HCEC 1CT (cell line): Measurements from ENCODE around the gene TAB2.
"Not testable (repeated sequence)": the region's sequence is repeated elsewhere in the genome, so short reads cannot be mapped to it uniquely, and the experiment has no call there.

Experiments used
- DNase-seq: peaks from one replicate; pipeline ENCODE4 v3.0.0-alpha.2; 2017

TAB2 gene

DNA sequence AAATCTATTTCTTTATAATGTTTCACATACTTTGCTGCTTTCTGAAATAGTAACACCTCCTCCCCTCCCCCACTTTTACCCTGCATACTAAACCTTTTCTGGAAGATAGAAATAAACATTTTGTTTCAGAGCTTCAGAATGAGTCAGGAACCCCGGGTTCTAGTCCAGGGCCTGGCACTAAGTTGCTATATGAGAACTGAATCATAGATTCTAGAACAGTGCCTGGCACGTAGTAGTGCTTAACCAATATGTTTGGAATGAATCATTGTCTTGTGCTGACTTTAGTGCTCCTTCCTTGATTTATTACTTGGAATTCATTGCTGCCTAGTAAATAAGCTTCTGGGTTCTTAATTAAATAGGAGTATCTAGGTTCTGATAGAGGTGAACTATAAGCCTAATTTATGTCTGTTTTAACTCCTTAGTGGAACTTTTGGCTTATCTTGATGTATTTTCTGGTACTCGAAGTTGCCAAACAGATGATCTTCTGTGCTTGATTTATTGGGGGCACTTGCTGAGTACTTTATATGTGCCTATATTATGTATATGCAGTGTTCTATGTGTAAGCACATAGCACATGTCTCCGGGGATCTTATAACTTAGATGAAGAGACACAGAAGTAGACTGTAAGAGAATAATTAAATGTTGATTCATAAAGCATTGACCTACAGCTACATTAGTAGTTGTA is 18.6 kb downstream of the TAB2 start:
- DNase-seq, result peak; percentile 90

DNA sequence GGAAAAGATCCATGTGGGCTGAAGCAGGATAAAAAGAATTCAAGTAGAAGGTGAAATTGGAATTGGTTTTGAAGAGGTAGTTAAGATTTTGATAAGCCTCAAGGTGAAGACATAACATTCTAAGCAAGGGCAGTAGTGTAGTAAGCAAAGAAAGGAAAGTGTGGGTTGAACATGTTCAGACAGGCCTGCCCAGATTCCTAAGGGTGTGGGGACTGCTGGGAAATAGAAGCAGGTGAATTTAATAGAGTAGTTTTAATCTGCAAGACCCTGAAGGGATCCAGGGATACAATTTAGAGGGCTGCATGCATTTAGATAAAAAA is 19.1 kb downstream of the TAB2 start:
- DNase-seq, result no peak

DNA sequence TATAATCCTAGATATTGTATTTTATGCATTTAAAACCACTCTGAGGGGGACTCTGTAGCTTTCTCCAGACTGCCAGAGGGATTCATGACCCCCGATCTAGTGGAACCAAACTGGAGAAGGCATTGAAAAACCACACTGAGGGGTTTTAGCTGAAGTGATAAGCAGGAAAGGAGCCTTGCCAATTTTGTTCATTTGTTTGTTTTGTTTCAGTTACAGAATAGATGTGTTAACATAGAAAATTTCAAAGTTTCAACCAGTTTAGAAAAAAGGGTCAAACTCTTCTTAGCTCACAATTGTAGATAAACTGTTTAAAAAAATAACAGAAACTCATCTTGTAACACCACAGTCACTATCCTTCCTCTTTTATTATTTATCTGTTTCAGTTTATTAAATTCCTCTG is 19.8 kb downstream of the TAB2 start:
- no peak for DNase-seq

DNA sequence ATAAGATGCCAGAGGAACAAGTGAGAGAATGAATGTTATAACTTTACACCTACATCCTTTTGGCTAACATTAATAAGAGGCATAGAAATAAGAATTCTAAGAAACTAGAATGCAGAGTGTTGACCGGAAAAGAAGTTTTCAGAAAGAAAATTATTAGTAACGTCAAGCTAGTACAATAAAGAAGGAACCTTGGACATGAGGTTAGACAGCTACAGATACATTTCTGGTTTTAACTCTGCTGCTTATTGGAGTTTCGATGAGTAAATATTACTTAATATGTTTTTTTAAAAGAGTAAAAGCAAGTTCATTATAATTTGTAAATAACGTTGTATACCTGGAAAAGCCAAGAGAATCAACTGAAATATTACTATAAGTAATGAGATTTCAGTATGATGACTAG is 22.7 kb downstream of the TAB2 start:
- DNase-seq, result no peak

DNA sequence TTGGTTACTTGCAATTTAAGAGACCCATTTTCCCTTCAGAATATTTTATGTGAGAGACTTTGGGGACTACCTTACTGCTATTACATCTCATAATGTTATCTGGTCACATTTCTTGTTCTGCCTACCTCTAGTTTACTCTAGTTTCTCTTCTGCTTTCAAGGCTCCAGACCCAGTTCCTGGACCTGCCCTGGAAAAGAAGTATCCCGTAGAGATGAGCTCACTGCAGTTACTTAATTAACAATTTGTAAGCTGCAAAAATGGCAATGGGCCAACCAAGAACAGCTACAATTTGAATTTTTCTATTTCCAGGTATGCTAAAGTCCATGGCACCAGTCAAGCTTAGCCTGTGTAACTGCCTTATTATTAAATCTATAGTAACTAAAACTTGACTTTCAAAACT is 25.0 kb downstream of the TAB2 start:
- DNase-seq, result no peak

DNA sequence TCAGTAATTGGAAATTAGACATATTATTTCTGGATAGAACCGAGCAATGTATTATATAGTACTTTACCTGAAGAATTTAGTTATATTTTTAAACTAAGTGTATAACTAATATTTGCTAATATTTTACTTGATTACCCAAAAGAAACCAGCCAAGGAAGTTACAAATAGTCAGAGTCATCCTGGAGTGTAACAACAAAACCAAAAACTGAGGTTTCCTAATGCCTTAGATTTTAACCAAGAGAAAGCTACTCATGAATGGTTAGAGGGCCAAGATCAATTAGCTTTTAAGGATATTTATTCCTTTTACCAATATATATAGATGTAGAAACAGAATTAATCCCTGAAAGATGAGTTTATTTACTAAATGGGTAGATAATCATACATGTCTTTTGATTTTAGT is 26.0 kb downstream of the TAB2 start:
- no peak for DNase-seq

DNA sequence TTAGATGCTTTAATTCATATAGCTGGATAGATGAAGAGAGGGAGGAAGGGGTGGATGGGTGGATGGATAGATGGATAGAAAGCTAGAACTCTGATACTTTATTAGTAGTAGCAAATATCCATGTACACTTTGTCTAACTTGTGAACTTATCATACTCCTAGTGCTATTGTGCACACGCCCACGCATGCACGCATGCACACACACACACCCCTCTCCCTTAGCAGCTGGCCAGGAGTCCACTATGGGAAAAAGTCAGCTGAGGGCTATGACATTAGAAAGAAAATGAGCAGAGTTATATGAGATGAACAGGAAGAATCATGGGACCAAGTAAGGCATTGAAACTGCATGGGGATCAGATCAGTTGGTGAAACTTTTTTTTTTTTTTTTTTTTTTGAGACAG is 28.6 kb downstream of the TAB2 start:
- no peak for DNase-seq

DNA sequence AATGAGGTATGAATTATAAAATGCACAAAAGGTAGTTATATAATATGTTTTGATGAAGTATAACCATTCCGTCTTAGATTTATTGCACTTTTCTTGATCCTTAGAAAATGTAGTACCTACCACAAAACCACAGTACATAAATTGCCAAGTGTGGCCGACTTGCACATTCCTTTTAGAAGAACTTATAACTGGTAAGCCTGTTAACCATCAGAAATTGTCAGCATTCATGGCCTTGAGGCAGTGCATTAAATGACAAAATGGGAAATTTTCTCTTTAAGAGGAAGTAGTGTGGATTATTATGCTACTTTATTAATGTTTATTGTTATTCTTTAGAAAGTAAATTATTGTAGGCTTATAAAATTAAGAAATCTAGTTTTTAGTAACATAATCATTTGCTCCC is 29.6 kb downstream of the TAB2 start:
- no peak for DNase-seq

DNA sequence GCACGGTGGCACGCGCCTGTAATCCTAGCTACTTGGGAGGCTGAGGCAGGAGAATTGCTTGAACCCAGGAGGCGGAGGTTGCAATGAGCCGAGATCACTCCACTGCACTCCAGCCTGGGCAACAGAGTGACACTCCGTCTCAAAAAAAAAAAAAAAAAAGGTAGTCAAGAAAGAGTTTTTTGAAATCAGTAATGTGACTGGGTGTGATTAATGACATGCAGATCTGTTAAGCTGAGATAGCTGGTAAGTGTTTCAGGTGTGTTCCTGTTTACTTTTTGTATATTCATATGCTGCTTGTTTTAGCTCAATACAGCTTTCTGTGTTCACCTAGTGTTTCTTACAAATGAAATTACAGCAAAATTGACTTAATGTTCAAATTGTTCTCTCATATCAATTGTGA is 31.8 kb downstream of the TAB2 start:
- not testable (repeated sequence) for DNase-seq

DNA sequence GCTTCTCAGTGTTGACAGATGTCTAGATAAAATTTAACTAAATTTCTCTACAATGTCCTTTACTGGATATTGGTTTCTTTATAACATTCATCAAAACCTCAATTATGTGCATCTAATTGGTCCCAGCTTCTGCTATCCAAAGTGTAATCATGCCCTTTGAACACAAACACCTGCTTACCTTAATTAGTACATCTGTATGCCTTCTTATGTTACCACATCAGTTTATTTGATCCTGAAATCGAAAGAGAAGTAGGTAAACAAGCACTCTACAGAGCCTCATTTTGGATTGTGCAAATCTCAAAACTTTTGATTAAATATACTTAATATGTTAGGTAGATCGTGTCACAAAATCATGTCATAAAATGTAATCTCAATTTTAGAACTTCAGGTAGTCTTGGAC is 36.5 kb downstream of the TAB2 start:
- DNase-seq, result no peak

DNA sequence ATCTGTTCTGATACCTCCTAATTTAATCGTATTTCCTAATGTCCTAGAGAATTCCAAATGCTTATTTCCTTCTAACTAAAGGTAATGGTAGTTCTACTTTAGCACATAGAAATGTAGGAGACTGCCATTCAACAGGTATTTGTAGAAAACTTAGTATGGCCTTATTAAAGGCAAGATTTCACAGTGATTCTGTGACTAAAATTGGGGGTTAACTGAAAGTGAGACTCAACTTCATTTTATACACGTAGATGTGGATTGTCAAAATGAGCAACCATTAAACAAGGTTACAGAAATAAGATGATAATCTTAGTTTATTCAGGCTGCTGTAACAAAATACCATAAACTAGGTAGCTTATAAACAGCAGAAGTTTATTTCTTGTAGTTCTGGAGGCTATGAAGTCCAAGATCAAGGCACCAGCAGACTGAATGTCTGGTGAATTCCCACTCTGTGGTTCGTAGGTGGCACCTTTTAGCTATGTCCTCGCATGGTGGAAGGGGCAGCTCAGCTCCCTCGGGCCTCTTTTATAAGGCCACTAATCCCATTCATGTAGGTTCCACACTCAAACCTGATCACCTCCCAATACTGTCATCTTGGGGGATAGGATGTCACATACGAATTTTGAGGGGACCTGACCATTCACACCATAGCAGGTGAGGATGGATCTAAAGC is 38.7 kb downstream of the TAB2 start:
- no peak for DNase-seq

DNA sequence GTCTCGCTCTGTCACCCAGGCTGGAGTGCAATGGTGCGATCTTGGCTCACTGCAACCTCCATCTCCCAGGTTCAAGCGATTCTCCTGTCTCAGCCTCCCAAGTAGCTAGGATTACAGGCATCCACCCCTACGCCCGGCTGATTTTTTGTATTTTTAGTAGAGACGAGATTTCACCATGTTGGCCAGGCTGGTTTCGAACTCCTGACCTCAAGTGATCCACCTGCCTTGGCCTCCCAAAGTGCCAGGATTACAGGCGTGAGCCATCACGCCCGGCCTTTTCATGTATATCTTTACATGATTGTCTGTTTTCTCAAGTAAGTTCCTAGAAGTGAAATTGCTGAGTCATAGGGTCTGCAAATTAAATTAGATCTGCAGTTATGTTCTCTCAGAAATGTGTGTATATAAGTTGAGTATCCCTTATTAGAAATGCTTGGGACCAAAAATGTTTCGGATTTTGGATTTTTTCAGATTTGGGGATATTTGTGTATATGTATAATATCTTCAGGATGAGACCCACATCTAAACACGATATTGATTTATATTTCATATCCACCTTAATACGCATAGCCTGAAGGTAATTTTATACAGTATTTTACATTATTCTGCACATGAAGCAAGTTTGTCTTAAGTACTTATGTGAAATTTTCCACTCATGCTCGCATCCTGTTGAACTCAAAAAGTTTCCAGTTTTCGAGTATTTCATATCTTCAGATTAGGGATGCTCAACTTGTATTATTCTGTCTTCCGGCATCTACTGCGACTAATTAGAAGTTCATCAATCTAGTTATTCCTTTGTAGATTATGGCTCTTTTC is 40.4 kb downstream of the TAB2 start:
- DNase-seq, result no peak

DNA sequence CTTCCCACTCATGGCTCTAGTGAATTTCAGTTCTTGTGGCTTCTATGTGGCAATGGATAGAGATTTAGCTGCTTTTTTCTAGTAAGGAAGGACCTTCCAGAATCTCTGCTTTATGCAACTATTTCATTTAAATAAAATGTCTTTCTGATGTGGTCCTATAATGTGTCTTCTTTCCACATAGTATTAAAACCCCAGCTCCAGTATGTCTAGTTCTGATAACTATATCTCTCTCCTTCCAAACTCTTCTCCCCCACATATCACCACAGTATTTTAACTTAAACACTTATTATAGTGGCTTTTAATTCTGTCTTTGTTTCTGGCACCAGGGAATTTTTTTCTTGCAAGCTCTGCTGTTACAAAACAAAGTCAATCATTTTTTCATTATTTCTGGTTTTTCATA is 41.9 kb downstream of the TAB2 start:
- no peak for DNase-seq

DNA sequence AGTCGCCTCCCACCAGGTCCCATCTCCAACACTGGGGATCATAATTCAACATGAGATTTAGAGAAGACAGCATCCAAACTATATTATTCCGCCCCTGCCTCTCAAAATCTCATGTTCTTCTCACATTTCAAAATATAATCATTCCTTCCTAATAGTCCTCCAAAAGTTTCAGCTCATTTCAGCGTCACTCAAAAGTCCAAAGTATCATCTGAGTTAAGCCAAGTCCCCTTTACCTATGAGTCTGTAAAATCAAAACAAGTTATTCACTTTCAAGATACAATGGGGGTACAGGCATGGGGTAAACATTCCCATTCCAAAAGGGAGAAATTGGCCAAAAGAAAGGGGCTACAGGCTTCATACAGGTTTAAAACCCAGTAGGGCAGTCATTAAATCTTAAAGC is 43.0 kb downstream of the TAB2 start:
- no peak for DNase-seq

DNA sequence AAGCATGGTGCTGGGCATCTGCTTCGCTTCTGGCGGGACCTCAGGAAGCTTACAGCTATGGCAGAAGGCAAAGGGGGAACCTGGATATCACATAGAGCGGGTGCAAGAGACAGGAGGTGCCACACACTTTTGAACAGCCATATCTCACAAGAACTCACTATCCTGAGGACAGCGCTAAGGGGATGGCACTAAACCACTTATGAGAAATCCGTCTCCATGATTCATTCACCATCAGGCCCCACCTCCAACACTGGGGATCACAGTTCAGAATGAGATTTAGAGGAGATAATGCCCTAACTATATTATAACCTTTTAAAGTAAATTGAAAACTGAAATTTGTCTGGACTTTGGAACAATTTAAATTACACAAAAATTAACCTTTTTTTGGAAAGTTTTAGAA is 44.8 kb downstream of the TAB2 start:
- DNase-seq, result no peak

DNA sequence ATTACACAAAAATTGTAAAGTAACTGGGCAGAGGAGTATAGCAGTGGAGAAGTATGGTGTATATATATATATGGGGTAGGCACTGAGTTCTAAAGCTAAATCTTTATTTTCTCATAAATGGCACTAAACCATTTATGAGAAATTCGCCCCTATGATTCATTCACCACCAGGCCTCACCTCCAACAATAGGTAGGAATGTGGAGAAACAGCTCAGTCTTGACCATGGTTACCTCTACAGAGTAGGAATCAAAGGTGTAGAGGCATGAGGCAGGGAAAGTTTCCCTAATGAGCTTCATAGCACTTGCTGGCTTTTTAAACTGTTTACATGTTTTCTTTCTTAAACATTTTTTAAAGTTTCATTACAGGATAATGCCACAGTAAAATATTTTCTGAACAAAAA is 45.6 kb downstream of the TAB2 start:
- DNase-seq, result no peak

DNA sequence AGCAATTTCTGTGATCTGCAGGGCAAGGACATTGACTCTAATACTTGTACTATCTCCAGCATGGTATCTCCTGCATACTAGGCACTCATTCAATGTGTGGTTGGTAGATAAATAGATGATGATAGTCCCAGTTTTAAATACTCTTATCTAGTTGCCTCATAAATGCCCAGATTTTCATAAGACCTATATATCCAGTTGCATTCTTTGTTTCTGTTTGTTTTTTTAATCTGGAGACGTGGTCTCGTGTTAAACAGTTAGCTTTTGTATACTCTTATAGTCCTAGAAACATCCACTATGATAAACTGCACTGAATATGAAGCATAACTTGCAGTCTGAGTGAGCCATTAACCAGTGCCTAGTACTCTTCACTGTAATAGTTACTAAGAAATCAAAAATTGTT is 47.0 kb downstream of the TAB2 start:
- DNase-seq, result no peak

DNA sequence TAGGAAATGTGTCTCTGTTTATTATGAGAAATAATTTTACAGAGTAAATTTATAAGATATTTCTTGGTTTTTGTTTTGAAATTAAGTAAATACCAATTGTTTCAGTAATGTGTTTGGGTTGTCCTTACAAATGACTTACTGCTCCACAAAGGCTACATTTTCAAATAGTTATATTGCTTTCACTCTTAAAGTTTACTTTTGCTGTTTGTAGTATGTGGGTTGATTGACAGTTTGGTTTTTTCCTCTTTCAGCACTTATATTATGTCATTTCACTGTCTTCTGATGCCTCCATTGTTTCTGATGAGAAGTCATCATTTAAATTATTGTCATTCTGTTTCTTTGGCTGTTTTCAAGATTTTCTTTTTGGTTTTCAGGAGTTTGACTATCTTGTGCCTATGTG is 47.7 kb downstream of the TAB2 start:
- DNase-seq, result no peak

DNA sequence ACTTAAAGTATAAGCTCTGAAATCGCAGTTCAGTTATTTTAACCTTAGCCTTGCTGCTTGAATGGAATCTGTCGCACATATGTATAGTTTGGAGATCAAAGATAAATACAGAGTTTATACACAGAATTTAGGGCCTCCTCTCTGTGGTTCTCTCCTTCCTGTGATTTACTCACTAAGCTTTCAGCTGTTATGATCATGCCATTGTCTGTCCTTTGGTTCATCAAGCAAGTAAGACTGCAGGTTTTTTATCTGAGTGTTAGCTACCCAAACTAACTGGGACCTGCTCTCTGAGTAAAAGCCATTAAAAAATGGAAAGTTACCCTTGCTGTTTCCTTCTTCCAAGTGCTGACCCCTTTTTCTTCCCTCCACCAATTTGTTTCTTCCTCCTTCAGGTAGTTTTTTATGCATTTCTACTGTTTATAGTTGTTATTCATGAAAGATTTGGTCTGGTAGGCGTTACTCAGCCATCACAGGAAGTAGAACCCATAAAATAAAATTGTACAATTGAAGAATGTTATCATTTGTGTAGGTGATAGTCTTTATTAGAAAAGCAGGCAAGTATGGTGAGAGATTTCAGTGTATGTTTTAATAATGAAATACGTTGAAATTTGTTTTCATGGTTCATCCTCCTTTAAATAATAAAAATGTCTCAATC is 48.9 kb downstream of the TAB2 start:
- no peak for DNase-seq

DNA sequence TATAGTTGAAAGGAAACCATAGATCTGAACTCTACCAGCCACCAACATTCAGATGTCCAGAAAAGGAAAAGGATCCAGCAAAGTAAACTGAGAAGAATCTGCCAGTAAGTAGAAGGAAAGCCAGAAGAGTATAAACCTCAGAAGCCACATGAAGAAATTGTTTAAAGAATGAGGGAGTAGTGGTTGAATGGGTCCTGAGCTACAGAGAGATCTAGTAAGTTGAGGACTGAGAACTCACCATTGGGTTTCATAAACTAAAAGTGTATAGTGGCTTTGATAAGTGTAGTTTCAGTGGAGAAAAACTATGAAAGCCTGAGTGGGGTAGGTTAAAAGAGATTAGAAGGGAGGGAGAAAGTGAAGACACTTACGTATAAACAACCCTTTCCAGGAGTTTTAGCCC is 50.6 kb downstream of the TAB2 start:
- no peak for DNase-seq

DNA sequence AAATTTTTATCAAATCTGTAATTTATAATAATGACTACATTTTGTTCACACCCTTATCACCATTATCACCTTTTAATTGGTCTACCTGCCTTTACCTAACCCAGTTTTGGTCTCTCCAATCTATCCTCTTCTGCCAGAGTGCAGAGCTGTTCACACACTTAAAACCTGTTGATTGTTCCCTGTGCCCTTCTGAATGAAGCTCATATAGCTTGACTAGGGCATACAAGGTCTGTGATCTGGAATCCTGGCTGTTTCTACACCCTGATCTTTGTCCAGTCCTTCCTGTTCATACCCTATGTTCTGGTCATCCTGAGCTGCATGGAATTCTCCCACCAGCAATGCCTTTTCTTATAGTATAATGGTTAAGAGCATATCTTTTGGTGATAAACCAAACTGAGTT is 53.6 kb downstream of the TAB2 start:
- DNase-seq, result no peak

DNA sequence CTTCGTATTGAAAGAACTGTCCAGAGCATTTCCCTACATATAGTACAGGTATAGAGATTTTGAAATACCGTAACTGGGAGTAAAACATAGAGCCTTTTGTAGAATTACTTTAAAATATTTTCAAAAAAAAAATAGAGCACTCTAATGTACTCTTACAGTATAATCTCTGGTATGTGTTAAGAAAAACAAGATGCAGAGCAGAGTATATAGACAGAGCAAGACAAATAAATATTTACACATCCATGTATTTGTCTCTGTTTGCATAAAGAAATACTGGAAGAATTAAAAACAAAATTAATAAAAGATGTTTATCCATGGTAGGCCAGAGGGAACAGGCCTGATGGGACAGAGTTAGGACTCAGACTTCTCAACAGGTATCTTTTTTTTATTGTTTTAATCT is 54.5 kb downstream of the TAB2 start:
- no peak for DNase-seq

DNA sequence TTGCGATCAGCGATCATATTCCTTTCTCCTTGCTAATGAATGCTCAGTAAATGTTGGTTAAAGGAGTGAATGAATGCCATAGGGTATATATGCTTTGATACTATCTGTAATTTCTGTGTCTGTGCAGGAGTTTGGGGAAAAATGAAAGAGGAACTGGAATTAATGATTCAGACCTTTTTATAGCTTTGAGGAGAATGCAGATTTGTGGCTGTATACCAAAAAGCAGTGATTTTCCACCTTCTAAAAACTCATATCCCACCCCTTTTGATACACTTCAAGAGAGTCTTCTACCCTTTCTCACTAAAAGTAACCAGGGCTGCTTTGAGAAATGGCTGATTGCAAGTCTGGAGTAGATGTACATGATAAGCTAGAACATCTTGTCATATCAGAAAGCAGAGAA is 56.0 kb downstream of the TAB2 start:
- no peak for DNase-seq

DNA sequence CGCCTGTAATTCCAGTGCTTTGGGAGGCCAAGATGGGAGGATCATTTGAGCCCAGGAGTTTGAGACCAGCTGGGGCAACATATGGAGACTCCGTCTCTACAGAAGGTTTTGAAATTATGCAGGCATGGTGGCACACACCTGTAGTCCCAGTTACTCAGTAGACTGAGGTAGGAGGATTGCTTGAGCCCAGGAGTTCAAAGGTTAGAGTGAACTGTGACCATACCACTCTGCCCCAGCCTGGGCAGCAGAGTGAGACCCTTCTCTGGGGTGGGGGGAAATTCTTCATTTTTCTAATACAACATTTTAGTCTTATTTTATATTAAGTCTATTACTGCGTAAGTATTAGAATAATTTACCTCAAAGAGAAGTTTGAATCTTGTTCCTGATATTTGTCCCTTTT is 62.5 kb downstream of the TAB2 start:
- DNase-seq, result no peak
